Suprapubic skin (tissue), 4 donors: ENCODE measurements around the gene CNTN1.

Experiments
- CTCF ChIP-seq, 2 donors: fragments of 200-600 bp in 1 of 2; fragments of 450-650 bp in 1 of 2; sonication (generic) in 1 of 2; IDR thresholded peaks; one replicate each; pipeline ENCODE4 v1.5.1; 2016 to 2019; ENCODE audit warnings: antibody characterized with exemption in 2 of 2, mild to moderate bottlenecking in 1 of 2, moderate library complexity in 1 of 2
- POLR2A ChIP-seq, 2 donors: fragments of 450-650 bp; IDR thresholded peaks; one replicate each; pipeline ENCODE4 v1.6.1; 2017; ENCODE audit warnings: antibody characterized with exemption in 2 of 2, mild to moderate bottlenecking in 2 of 2, moderate library complexity in 2 of 2
- POLR2AphosphoS5 ChIP-seq, 3 donors: sonication (generic); formaldehyde crosslinking; IDR thresholded peaks; one replicate each; pipeline ENCODE4 v1.6.1; 2017; ENCODE audit warnings: antibody characterized with exemption in 3 of 3

DNA sequence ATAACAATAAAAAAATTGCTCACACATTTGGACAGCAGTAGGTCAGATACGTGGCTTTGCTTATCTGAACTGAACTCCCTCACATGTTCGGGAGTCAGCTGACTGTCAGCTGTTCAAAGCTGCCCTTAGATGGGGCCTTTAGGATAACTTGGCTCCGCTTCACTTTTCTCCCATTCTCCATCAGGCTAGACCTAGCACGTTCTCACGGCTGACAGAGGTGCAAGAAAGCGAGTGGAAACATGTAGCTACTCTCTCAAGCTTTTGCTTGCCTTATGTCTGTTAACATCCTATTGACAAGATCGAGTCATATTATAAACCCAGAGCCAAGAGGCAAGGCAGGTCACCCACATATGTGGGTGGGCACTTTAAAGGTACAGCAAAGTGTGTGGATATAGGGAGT is 383.9 kb downstream of the CNTN1 start:
- no peak for TF ChIP-seq CTCF (IDR thresholded peaks at IDR 0.05)
- no peak for TF ChIP-seq POLR2AphosphoS5 (IDR thresholded peaks at IDR 0.05)
- TF ChIP-seq POLR2A (IDR thresholded peaks at IDR 0.05), result no peak
